Measurements from ENCODE around the gene KCNQ1.

Gene KCNQ1

DNA sequence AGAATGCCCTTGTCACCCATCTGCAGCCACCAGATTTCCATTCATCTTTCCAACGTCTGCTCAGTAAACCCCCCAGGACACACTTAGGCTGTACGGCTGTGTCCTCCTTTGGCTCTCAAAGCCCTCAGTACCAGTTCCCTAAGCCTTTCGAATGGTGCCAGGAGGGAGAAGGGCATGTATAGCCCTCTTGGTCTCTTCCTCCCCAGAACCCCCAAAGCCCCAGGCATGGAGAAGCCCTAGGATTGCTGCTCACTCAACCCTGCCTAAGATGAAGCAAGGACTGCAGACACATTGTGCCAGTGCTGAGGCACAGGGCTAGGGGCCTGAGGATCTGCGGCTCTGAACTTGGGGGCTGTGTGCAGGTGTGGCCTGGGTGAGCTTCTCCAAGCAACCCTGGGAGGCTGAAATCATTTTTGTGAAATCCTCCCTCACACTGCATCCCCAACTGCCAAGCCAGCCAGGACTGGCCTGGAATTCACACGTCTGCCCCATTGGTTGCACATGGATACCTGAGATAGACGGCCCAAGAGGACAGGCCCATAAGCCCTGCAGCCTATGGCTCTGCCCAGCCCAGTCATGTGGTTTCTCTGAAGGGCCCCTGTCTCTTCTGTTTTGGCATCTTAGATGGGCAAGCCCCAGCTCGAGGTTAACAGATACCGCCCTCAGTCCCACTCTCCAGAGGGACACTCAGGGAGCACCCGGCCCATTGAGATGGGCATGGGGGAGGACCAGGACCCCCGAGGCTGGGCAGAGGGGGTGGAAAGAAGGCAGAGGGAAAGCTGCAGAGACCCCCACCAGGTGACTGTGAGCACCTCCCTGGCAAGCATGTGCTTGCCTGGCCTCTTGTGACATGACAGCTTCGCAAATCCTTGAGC lies 221.0 kb downstream of the KCNQ1 start:
- DNase-seq (ENCODE audit: low read depth in 2 of 2) = no peak

DNA sequence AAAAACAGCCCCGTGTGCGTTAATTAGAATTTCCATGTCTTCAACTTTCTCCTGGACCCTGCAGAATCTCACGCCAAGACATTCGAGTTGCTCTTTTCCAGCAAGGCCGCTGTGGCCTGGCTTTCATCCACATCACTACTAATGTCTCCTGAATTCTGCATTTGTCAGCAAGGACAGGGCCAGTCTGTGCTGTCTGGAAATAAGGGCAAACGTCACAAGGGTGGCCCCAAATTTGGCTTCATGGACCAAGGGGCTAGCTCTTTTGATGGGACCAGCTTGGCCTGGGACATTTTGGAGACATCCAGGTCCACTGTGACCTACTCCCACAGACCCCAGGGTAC lies 221.6 kb downstream of the KCNQ1 start:
- DNase-seq (ENCODE audit: low read depth in 2 of 2) = no peak

DNA sequence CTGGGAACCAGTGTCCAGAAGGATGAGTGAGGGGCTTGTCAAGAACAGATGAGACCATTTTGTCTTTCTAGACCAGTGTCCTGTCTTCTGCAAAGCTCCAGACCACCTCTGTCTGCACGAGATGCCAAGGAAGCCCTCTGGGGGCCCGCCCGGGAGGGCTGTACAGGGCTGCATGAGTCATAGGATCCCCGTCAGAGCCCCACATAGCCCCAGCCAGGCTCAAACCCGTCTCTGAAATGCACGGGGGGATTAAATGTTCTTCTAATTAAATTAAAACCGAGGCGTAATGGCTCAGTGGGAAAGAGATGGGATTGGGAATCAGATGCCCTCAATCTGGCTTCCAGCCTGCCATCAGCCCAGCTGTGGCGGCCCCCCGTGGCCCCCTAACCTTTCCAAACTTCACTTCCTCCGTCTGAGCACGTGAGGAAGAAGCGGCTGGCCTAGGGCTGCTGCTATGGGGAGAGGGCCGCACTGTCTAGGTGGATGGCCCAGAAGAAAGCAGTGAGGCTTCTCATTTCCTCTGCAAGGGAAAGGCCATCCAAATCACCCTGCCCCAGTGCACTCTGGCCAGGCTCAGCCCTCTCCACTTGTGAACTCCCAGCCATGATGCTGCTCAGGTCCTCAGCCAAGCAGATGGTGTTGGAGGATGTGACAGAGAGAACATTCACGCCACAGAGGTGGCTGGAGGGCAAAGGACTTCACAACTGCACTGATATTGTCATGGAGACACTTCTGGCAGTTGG lies 222.2 kb downstream of the KCNQ1 start:
- no peak for DNase-seq (ENCODE audit: low read depth in 2 of 2)

DNA sequence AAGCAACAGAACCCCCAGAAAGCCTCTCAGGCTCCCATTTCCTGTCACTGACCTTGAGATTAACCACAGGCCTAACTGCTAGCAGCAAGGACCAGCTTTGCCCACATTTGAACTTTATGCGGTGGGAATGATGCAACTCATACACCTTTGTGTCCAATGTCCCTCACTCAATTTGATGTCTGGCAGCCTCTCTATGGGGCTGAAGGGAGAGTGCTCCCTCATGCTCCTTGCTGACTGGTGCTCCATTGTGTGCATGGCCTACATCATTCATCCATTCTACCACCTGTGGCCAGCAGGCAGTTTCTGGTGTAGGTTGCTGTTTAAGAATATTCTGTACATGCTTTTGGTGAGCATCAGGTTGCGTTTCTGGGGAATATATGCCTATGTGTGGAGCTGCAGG lies 223.1 kb downstream of the KCNQ1 start:
- DNase-seq (ENCODE audit: low read depth in 2 of 2) = no peak

DNA sequence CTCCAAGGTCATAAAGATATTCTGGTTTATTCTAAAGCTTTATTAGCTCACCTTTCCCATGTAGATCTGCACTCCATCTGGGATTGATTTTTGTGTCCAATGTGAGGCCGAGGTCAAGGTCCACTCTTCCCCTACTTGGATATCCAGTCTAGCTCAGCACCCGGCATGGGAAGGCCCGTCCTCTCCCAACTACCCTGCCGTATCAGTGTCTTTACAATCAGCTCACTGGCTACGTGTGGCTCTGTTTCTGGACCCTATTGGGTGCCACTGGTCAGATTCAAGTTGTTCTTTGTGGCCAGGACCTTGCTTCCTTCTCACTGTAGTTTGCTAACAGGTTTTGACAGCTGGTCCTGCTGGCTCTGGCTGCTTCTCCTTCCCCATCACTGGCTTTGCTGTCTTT lies 224.1 kb downstream of the KCNQ1 start:
- DNase-seq (ENCODE audit: low read depth in 2 of 2) = no peak

DNA sequence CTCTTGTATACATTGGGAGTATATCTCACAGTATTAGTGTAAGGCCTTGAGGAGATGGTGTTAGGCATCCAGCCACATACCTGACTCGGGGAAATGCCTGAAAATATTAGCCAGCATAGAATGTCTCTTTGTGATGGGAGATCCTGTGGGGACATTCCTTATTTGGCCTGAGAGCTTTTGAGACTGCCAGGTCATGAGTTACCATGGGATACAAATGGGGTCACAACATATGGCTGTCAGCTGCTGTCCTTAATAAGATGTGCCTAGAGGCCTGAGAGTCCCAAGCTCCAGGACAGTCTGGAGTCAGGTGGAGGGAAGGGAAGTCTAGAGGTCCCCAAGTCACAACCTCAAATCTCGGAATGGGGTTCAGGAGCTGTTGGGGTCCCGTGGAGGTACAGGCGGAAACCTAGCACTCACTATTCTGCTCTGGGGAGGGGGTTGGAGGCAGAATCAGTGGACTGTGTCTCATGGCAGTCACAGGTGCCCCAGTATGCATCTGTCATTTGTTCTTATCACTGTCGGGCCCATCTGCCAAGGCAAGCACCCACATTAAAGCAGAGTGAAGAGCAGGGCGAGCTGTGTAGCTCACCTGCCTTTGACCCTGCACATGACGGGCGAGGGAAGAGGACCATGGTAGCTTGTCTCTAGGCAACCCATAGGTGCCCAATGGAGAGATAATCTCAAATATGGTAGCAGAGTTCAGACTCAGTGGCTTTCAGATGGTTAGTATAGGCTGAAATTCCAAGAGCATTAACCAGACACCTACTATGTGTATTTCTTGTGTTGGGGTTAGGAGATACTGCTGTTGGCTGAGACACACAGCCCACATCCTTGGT lies 225.0 kb downstream of the KCNQ1 start:
- DNase-seq (ENCODE audit: low read depth in 2 of 2) = no peak

DNA sequence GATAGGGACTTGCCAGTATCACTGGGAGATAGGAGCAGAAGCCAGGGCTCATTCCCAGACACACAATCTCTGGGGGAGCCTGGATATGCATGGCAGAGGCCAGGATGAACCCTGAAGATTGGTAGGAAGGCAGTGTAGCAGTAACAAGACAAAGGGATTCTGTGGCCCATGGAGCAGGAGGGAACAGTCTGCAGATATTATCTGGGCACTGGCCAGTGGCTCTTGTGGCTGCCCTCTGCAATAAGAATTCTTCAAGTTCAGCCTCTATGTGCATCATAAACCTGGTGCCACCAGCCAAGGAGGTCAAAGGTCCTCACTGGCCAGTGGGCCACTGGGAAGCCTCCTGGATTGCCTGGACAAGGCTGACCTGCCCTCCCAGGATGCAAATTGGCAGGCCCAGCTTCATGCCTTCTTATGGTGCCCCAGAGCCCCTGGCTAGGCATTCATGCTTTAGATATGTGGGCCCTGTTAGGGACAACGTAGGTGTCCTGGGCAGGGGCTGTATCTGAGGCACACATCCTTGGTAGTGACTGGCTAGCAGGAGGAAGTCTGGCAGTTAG lies 225.8 kb downstream of the KCNQ1 start:
- DNase-seq (ENCODE audit: low read depth in 2 of 2) = no peak

DNA sequence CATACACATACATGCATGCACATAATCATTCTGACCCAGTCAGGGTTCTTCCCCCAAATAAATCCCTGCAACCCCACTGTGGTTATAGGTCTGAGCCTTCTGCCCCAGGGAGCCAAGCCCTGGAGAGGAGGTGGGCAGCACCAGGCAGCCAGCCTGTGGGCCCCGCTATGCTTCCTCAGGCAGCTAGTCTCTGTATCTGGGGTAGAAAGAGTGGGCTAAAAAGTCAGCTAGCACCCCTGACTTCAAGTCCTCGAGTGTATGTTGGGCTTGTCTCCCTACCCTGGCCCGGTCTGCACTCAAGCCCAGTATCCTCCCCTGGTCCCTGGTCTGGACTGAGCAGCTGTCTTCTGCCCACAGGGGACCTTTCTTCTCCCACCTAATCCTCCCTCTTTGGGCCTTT lies 226.9 kb downstream of the KCNQ1 start:
- no peak for DNase-seq (ENCODE audit: low read depth in 2 of 2)

DNA sequence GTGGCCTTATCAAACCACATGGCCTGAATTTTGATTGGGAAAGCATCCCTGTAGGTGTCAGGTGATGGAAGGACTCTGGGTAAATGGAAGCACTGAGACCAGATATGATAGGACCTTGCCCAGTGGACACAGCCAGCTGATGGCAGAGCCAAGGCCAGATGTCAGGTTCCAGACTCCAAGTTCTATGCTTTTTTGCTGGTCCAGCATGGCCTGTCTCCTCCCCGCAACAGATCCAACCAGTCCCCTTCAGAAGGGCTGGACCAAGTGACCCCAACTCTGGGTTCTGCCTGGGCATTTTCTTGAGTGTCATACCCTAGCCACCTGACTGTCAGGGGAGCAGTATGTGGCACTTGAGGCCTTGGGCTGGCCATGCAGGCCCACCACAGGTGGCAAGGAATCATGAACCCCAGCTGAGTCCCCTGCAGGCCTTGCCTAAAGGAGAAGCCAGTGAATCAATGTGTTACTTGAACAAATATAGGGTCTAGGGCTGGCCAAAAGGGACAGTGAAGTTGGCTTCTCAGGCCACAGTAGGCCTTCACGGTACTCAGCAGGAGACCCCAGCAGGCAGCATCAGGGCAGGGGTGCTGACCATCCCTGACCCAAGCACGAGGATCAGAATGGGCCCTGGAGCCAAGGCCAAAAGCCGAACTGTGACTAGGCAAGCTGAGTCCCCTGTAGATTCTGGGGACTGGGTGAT lies 227.9 kb downstream of the KCNQ1 start:
- DNase-seq (ENCODE audit: low read depth in 2 of 2) = no peak

DNA sequence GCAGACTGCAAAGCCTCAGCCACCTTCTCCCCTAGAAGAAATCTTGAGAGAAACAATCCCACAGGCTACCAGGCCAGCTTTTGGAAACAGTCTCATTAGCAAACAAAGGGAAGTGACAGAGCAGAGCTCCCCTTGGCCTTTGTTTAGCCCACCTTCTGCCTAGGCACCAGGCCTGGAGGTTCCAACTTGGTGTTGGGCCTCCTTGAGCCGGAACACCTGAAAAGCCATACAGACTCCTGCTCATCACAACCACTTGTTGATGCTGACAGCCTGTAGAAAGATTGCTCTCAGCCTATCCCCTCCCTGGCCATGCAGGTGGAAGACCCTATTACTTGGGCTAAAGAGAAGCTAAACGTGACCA lies 228.4 kb downstream of the KCNQ1 start:
- DNase-seq (ENCODE audit: low read depth in 2 of 2) = no peak

DNA sequence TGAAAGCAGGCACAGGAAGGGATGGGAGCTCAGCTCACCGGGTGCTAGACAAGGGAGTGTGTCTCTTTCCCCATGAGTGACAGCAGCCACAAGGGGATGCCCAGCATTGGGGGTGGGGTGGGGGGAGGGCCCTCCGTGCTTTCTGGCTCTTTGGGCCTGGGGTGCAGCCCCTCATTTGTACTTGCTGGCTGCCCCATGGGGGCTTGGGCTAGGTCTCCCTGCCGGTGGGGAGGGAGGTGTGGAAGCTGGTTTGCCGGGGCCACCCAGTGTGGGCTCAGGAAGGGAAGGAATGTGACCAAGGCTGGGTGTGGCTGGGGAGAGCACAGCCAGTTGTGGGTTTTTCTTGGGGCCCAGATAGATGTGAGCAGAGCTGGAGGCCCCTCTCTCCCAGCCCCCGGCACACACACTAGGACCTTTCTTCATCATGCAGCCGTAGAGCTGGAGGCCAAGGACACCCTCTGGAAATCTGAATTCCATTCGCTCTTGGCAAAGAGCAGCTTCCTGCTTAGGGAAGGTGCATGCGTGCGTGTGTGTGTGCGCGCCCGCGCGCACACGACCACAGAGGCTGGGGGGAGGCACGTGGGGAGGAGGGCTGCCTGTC lies 229.2 kb downstream of the KCNQ1 start:
- no peak for DNase-seq (ENCODE audit: low read depth in 2 of 2)

DNA sequence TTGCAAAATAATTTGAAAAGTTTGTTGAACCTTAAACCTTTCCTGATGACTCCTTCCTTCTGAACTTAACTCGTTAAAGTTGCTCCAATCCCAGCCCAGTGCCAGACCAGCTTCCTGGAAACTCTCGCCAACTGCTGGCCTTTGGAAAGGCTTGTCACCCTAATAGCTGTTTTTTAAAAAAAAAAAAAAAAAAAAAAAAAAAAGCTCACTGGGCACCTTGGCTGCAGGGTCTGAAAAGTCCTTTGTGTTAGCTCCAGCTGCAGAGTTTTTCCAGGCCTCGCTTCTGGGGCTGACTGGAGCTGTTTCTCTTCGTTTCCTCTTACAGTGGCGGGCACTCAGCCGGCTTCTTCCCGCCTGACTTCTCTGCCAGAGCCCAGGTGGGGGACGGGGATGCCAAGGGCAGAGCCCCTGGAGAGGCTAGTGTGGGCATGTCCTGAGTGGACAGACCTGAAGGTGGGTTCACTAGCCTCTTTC lies 229.9 kb downstream of the KCNQ1 start:
- no peak for DNase-seq (ENCODE audit: low read depth in 2 of 2)

DNA sequence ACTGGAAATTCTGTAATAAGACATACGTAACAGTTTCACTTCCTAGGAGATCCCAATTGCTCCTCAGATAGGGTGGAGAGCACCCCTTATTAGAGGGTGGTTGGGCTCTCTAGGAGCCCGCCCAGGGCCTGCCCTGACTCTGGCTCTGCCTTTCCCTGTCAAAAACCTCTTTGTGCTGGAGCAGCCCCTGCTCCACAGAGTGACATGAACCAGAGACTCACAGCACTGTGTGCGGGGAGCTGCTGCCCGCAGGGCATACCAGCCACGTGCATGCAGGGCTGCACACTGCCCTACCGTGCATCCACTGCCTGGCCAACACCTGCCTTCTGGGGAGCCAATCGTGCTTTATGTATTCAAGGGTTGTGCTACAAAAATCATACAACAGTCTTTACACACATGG lies 230.7 kb downstream of the KCNQ1 start:
- no peak for DNase-seq (ENCODE audit: low read depth in 2 of 2)

DNA sequence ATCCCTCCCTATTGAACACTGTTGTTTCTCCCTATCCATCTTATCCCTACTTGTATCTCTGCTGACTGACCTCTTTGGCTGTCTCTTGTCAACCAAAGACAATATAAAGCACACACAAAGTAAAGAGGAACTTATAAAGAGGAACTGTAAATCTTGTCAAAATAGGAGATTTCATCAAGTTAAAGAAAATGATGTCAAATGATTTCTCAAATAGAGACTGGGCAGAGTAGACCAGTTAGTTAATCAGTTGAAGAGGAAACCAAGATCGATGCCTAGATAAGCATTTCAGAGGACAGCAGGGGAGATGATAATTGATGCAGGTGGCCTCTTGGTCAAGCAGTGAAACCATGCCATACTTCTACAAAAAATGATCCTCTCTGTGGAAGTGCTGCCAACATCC lies 232.3 kb downstream of the KCNQ1 start:
- DNase-seq (ENCODE audit: low read depth in 2 of 2) = no peak

DNA sequence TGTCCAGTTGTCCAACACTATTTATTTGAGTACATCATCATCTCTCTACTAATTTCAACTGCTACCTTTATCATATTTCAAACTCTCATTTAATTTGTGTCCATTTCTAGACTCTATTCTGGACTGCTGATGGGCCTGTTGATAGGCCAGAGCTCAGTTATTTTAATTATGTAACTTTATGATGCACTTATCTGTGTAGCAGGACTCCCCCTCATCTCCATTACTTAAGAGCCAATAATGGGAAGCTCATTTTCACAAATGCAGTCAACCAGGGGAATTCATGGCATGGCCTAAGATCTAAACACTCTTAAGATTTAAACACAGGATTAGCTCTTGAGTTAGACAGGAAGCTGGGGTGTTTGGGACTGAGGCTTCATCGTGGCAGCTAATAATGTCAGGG lies 233.6 kb downstream of the KCNQ1 start:
- DNase-seq (ENCODE audit: low read depth in 2 of 2) = no peak

DNA sequence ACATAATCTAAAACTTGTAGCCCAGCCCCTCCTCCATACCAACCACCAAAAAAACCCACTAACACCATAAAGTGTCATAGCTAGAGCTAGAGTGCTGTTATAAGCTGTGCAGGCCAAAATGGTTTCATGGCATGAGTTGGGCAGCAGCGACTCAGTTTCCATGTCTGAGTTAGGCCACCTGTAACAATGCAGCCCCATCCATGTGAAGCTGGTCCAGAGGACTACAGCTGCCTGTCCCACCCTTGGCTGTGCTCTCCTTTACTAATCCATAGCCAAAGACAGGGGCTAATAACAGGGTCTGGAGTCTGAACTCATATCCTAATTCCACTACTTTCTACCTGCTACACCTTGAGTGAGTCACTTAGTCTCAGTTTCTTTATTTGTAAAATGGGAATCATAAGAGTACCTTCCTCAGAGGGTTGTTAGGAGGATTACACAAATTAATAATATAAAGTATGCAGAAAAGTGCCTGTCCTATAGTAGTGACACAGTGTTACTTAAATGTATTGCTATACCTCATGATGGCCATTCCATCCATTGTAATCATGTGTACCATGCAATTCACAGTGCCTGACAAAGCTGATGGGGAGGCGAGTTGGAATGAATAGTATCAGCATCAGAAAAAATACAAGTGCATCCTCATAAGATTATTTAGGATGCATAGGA lies 234.3 kb downstream of the KCNQ1 start:
- no peak for DNase-seq (ENCODE audit: low read depth in 2 of 2)

DNA sequence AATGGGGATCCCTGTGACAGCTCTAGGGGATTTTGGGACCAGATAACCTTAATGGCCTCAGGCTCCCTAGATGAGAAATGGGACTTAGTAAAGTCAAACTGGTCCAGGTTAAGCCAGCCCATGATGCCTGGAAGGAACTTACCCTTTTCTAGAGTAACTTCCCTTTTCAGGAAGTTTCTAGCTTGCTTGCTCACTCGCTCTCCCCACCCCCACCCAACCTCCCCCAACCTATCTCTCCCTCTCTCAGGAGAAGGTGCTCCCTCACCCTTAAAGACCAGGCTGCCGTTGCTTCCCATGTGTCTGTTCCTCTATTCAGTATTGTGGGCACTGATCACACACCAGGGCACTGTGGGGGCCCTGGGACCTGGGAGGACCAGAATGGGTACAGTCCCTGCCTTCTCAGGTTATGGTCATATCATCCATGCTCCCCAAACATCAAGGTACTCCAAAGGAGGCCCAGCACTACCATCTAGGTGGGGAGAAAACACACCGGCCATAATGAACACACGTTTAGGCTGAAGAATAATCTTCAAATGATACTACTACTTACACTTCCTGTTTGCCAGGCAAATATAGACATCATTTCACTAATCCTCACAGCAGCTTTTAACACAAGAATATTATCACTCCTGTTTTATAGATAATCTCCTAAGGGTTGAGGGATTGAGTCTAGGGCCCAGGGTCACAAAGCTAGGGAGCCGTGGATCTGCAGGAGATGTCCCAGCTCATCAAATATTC lies 236.8 kb downstream of the KCNQ1 start:
- DNase-seq (ENCODE audit: low read depth in 2 of 2) = no peak

DNA sequence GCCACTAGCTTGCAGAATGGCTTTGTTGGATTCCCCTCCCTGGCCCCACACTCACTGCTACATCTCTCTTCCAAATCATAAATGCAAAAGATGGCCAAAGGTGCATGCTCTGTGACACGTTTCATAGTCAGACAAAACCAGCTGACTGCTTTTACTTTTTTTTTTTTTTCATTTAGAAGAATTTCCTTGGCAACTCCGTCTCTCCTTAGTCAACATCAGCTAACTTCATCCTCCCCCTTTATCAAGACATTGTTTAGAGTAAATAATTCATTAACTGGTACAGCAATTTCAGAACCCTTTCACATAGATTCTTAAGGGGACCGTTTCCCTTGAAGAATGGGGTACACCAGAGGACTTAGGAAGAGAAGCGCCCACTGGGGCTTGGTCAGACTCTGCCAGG lies 239.0 kb downstream of the KCNQ1 start:
- DNase-seq (ENCODE audit: low read depth in 2 of 2) = no peak

DNA sequence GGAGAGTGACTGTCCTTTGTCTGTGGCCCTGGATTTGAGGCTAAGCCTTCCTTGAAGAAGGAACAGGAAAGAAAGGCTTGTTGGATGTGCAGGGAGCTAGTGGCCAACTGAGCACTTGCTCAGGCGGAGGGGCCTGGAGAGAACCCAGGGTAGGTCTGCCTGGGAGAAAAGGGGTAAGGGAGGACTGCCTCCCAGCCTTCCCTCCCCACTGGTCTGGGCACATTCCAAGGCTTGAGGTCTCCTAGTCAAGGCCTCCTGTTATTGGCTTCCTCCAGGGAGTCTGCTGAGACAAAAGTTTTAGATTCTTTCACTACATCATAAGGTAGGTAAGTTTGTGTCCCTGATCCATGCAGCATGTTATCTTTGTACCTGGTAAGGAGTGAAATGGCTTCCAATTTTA lies 239.8 kb downstream of the KCNQ1 start:
- DNase-seq (ENCODE audit: low read depth in 2 of 2) = no peak

DNA sequence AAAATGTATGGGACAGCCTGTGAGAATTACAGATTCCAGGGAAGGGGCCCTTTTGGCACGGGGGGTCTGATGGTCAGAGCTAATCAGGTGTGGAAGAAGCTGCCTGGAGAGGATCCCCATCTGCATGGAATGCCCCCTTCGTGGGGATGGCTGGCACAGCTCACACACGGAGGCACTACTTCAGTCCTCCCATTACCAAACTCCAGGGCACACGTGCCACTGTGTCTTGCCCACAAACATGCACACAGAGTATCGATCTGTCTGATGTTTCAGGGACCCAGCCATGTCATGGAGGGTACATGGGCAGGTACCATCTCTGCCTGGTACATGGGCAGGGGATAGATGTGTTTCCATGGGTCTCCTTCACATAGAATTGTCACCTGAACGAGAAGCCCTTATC lies 240.2 kb downstream of the KCNQ1 start:
- DNase-seq (ENCODE audit: low read depth in 2 of 2) = no peak

All from stimulated activated CD8-positive, alpha-beta memory T cell treated with anti-CD3 and anti-CD28 coated beads, Interleukin-15, amount 100 ng/mL, for 4 hours (primary cell).